NB4 (cell line): ENCODE results near the gene ABI3.

Experiments
- DNase-seq: peaks from one replicate; pipeline ENCODE4 v3.0.0; 2010; ENCODE audit warnings: low read depth
- H3K4me3 ChIP-seq: one replicate; pipeline ENCODE4 v1.5.1; 2011; ENCODE audit warnings: mild to moderate bottlenecking, low read depth, low read length, moderate library complexity
- MYC ChIP-seq: IDR thresholded peaks from 2 replicates; pipeline ENCODE4 v1.6.1; 2011; ENCODE audit warnings: low read depth, low read length
- POLR2A ChIP-seq: IDR thresholded peaks from 2 replicates; pipeline ENCODE4 v1.6.1; 2011; ENCODE audit warnings: mild to moderate bottlenecking; ENCODE audit not compliant: insufficient read length; ENCODE audit errors: extremely low read depth
- TF ChIP-seq, protein P1 (sequence below): IDR thresholded peaks from 2 replicates; pipeline ENCODE4 v1.6.1; 2011; ENCODE audit warnings: low read depth, low read length
- TF ChIP-seq, protein P2 (sequence below): IDR thresholded peaks from one replicate; pipeline ENCODE4 v1.5.1; 2012; ENCODE audit warnings: low read depth, low read length

The ABI3 gene

DNA sequence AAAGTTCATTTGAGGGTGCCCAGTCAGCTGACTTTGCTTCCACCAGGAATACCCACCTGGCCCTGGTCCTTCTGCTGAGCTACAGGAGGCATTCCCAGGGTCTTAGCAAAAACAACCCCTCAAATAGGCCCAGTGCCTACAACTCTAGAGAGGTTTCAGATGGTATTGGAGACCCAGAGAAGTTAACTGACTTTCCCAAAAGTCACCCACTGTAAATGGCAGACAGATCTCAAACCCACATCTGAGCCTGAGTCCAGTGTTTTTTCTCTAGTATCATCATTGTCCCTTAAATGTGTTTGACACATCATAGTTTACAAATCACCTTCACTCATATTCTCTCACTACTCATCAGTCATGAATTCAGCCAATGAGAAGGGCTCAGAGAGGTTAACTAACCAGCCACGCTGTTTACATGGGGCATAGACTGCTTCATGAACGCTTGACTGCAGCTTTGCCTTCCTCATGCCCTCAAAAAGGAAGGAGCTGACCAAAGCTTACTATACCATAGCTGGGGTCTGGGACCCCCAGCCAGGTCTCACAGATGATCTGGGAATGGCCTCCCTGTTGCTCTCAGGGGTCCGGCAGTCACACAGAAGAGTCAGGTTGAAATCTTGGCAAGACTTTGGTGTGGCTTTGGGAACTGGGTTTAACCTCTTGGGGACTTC, 16.4 kb downstream of the ABI3 start:
- no peak overlapping the region for H3K4me3 ChIP-seq
- TF ChIP-seq, protein P1, sequence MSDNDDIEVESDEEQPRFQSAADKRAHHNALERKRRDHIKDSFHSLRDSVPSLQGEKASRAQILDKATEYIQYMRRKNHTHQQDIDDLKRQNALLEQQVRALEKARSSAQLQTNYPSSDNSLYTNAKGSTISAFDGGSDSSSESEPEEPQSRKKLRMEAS = no peak
- TF ChIP-seq MYC = no peak
- TF ChIP-seq, protein P2, sequence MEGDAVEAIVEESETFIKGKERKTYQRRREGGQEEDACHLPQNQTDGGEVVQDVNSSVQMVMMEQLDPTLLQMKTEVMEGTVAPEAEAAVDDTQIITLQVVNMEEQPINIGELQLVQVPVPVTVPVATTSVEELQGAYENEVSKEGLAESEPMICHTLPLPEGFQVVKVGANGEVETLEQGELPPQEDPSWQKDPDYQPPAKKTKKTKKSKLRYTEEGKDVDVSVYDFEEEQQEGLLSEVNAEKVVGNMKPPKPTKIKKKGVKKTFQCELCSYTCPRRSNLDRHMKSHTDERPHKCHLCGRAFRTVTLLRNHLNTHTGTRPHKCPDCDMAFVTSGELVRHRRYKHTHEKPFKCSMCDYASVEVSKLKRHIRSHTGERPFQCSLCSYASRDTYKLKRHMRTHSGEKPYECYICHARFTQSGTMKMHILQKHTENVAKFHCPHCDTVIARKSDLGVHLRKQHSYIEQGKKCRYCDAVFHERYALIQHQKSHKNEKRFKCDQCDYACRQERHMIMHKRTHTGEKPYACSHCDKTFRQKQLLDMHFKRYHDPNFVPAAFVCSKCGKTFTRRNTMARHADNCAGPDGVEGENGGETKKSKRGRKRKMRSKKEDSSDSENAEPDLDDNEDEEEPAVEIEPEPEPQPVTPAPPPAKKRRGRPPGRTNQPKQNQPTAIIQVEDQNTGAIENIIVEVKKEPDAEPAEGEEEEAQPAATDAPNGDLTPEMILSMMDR = no peak
- TF ChIP-seq POLR2A = no peak
- DNase-seq = no peak

DNA sequence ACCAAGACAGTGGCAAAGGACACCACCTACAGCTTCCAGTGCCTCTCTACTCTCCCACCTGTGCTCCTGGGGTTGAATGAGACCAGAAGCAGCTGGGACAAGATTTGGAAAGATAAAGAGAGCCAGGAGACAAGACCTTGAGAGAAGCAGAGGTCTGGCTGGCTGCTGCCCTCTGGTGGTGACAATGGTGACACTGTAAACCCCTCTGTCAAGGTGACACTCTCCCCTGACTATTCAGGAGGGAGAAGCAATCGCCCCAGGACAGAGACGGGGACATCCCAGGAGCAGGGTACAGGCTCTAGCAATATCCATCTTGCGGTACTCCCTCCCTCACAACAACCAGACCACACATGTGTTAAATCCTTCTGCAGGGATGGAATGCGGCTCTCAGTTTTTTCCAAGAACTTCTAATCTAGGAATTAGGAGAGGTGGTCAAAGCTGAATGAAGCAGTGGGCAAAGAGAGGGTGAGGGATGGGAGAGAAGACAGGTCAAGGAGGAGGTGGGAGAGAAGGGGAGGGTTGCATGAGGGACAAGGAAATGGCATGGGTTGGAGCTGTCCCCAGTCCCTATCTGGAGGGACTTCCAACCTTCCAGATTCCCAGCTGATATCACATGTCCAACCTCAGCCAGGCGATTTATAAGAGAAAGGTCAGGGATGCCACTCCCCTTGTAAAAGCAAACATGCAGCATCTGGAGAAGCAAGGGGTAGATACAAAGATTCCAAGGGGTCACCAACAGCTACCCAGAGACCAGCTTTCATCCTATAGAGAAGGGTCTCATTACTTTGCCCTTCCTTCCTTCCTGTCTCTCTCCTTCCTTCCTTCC, 17.1 kb downstream of the ABI3 start:
- TF ChIP-seq POLR2A = no peak
- TF ChIP-seq, protein P1 = no peak
- no peak for TF ChIP-seq MYC
- TF ChIP-seq, protein P2 = peak; percentile 87
- H3K4me3 ChIP-seq = no peak overlapping the region
- peak; percentile 79 for DNase-seq

DNA sequence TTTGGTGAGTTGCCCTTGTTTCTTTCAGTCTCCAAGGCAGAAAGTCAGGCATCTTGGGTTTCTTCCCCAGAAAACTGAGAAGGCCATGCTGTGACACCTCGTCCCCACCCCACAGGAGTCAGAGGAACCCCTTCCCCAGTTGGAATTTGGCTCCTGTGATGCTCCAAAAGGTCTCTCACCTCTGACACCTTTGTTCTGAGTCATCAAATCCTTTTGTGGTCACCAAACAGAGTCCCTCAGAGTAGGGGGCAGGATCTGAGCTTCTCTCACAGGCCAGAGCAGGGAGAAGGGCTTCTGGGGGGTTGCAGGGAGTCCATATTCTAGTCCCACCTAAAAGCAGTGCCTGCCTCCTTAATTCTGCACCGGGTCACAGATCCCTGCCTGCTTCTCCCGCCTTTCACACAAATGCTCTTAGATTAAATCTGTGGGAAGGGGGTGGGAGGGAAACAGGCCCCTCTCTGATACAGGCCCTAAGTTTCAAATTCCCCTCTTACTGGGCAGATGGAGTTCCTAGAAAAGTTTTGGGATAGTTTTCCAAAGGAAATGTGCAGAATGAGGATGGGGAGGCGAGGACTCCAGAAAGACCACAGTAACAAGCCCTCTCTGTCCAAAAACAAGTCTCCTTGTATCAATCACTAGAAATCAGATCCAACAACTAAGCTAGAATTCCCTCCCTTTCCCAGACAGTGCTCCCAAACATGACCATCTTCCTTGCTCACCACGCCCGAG, 18.7 kb downstream of the ABI3 start:
- DNase-seq = no peak
- H3K4me3 ChIP-seq = no peak overlapping the region
- TF ChIP-seq, protein P1 = no peak
- TF ChIP-seq POLR2A (no peak), MYC (no peak)
- TF ChIP-seq, protein P2 = no peak

DNA sequence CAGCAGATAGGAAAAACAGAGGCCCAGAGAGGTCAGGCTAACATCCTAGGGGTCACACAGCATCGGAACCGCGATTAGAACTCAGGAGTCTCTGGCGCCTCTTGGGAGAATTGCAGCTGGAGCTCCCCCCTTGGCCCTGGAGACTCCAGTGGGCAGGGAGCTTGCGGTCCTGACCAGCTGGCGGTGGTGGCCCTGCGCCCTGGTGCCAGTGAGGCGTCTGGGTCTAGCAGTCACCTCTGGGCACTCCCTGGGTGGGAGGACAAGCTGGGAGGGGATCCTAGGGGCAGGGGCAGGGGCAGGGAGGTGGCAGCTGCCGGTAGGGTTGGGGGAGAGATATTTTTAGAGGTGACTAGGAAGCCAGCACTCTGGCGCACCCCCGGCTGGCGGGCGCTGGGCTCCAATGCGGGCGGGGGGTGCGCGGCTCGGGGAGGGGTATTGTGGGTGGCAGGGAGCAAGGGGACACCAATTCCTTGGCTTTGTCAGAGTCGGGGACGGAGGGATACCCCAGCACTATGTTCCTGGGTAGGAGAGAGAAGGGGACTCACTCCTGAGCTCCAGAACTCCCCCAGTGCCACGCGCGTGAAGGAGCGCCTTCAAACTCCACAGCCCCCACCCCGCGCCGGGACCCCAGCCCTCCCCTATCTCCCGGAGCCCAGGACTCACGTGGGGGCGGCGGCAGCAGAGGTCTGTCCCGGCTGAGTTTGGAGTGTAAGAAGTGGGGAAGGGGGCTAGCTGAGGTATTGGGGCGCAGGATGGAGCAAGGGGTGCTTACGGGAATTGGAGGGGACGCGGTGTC, 19.5 kb downstream of the ABI3 start:
- TF ChIP-seq, protein P1 = no peak
- no peak for TF ChIP-seq MYC
- TF ChIP-seq, protein P2 = no peak
- TF ChIP-seq POLR2A = no peak
- peak overlapping the region; percentile 42 for H3K4me3 ChIP-seq
- DNase-seq = no peak
